GM19324 (cell line): ENCODE results near the gene SLC6A13.

Experiments used
- ATAC-seq: cut with Tn5 transposase; IDR thresholded peaks from one replicate; pipeline ENCODE4 v1.9.1; 2021; ENCODE audit warnings: mild to moderate bottlenecking, moderate library complexity; ENCODE audit not compliant: unreplicated experiment, low FRiP score

Gene SLC6A13

GRCh38 chr12:267581-268482 is 5.2 kb upstream of the SLC6A13 start:
- no peak for ATAC-seq

- ATAC-seq: no peak
These were observed 2.5 kb upstream of the SLC6A13 start for GRCh38 chr12:265096-265495.

- no peak for ATAC-seq
These were observed 1.6 kb upstream of the SLC6A13 start for GRCh38 chr12:264269-264668.

- no peak for ATAC-seq
These were observed 938 bp upstream of the SLC6A13 start for GRCh38 chr12:263574-263973.

- no peak for ATAC-seq
These were observed 523 bp downstream of the SLC6A13 start for GRCh38 chr12:262113-262512.

GRCh38 chr12:257521-258321 is 4.9 kb downstream of the SLC6A13 start:
- no peak for ATAC-seq

GRCh38 chr12:256958-257357 is 5.7 kb downstream of the SLC6A13 start:
- ATAC-seq: no peak

GRCh38 chr12:256225-256624 is 6.4 kb downstream of the SLC6A13 start:
- no peak for ATAC-seq

GRCh38 chr12:254912-255311 is 7.7 kb downstream of the SLC6A13 start:
- ATAC-seq: no peak

GRCh38 chr12:254039-254438 is 8.6 kb downstream of the SLC6A13 start:
- ATAC-seq: no peak

GRCh38 chr12:253116-253831 is 9.4 kb downstream of the SLC6A13 start:
- ATAC-seq: no peak

- ATAC-seq: no peak
These were observed 10.0 kb downstream of the SLC6A13 start for GRCh38 chr12:252636-253035.

GRCh38 chr12:247271-247670 is 15.4 kb downstream of the SLC6A13 start:
- no peak for ATAC-seq

GRCh38 chr12:243381-243780 is 19.3 kb downstream of the SLC6A13 start:
- no peak for ATAC-seq

GRCh38 chr12:242496-242895 is 20.1 kb downstream of the SLC6A13 start:
- ATAC-seq: no peak

GRCh38 chr12:241266-241665 is 21.4 kb downstream of the SLC6A13 start:
- ATAC-seq: no peak

- ATAC-seq: no peak
These were observed 22.1 kb downstream of the SLC6A13 start for GRCh38 chr12:240566-240965.

- ATAC-seq: no peak
These were observed 23.8 kb downstream of the SLC6A13 start for GRCh38 chr12:238736-239398.

- no peak for ATAC-seq
These were observed 24.5 kb downstream of the SLC6A13 start for GRCh38 chr12:238116-238515.

GRCh38 chr12:237026-237815 is 25.4 kb downstream of the SLC6A13 start:
- ATAC-seq: no peak
